KMS-11 (cell line): Measurements from ENCODE around the gene SND1.

Experiments
- H2AFZ ChIP-seq: fragments of 200-600 bp; sonication (generic); 2 replicates; pipeline ENCODE4 v1.6.1; 2016; ENCODE audit warnings: antibody characterized with exemption, mixed run types, low read depth
- H3K27ac ChIP-seq: fragments of 200-600 bp; sonication (generic); 2 replicates; pipeline ENCODE4 v1.6.1; 2016; ENCODE audit warnings: mild to moderate bottlenecking, mixed run types
- H3K27me3 ChIP-seq: fragments of 200-600 bp; sonication (generic); 2 replicates; pipeline ENCODE4 v1.6.1; 2017; ENCODE audit warnings: mild to moderate bottlenecking, low read depth, mixed run types, moderate library complexity; ENCODE audit not compliant: insufficient read depth
- H3K36me3 ChIP-seq: fragments of 200-600 bp; sonication (generic); 2 replicates; pipeline ENCODE4 v1.6.1; 2017; ENCODE audit warnings: mild to moderate bottlenecking, mixed run types; ENCODE audit not compliant: insufficient read depth
- H3K4me1 ChIP-seq: fragments of 200-600 bp; sonication (generic); 2 replicates; pipeline ENCODE4 v1.6.1; 2016; ENCODE audit warnings: mild to moderate bottlenecking, low read depth, mixed run types; ENCODE audit not compliant: poor library complexity, severe bottlenecking
- H3K4me2 ChIP-seq: fragments of 200-600 bp; sonication (generic); 2 replicates; pipeline ENCODE4 v1.7.0; 2016; ENCODE audit warnings: mild to moderate bottlenecking, mixed run types
- H3K4me3 ChIP-seq: fragments of 200-600 bp; sonication (generic); IDR thresholded peaks from 2 replicates; pipeline ENCODE4 v1.6.1; 2017; ENCODE audit warnings: low read depth, low read length, mixed read lengths; ENCODE audit not compliant: insufficient read depth
- H3K79me2 ChIP-seq: fragments of 200-600 bp; sonication (generic); 2 replicates; pipeline ENCODE4 v1.6.1; 2016; ENCODE audit warnings: low read depth, mixed run types; ENCODE audit not compliant: insufficient read depth
- H3K9ac ChIP-seq: fragments of 200-600 bp; sonication (generic); 2 replicates; pipeline ENCODE4 v1.6.1; 2016; ENCODE audit warnings: mild to moderate bottlenecking, mixed run types
- H4K20me1 ChIP-seq: fragments of 200-600 bp; sonication (generic); 2 replicates; pipeline ENCODE4 v1.6.1; 2016; ENCODE audit warnings: mild to moderate bottlenecking, mixed run types; ENCODE audit not compliant: insufficient read depth
- TF ChIP-seq, protein P1 (sequence below): fragments of 200-600 bp; sonication (generic); conservative IDR thresholded peaks from 2 replicates; pipeline ENCODE4 v1.6.1; 2017; ENCODE audit warnings: low read depth, mild to moderate bottlenecking, antibody characterized with exemption, low read length, moderate library complexity, mixed read lengths

SND1 gene

DNA sequence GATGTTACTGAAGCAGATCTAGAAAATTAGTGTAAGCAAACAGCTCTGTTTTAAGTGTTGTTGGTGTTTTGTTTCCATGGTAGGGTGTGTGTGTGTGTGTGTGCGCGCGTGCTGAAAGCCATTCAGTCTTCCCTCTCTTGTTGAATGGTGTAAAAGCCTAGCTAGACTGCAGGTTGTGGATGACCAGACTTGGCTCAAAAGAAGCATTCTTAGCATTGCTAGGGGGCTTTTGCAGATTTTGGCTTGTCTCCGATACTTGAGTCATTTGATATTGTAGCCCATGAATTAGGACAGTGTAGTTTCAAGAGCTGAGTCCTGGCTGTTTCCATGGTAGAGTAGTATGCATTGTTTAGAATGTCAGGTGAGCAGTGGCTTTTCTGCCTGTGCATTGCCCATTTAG, 99.1 kb downstream of the SND1 start:
- no peak overlapping the region for H3K27ac ChIP-seq
- H3K4me1 ChIP-seq, result peaks cover 13% of the 10 kb centered on the region
- no peak overlapping the region for H3K4me2 ChIP-seq
- H3K27me3 ChIP-seq, result no peaks in the 10 kb centered on the region
- H4K20me1 ChIP-seq, result peaks cover 26% of the 10 kb centered on the region
- TF ChIP-seq, protein P1, sequence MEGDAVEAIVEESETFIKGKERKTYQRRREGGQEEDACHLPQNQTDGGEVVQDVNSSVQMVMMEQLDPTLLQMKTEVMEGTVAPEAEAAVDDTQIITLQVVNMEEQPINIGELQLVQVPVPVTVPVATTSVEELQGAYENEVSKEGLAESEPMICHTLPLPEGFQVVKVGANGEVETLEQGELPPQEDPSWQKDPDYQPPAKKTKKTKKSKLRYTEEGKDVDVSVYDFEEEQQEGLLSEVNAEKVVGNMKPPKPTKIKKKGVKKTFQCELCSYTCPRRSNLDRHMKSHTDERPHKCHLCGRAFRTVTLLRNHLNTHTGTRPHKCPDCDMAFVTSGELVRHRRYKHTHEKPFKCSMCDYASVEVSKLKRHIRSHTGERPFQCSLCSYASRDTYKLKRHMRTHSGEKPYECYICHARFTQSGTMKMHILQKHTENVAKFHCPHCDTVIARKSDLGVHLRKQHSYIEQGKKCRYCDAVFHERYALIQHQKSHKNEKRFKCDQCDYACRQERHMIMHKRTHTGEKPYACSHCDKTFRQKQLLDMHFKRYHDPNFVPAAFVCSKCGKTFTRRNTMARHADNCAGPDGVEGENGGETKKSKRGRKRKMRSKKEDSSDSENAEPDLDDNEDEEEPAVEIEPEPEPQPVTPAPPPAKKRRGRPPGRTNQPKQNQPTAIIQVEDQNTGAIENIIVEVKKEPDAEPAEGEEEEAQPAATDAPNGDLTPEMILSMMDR, result no peak
- H2AFZ ChIP-seq, result no peak overlapping the region
- no peak overlapping the region for H3K9ac ChIP-seq
- peaks cover 91% of the 10 kb centered on the region for H3K79me2 ChIP-seq
- no peak overlapping the region for H3K4me3 ChIP-seq
- H3K36me3 ChIP-seq, result no peaks in the 10 kb centered on the region

DNA sequence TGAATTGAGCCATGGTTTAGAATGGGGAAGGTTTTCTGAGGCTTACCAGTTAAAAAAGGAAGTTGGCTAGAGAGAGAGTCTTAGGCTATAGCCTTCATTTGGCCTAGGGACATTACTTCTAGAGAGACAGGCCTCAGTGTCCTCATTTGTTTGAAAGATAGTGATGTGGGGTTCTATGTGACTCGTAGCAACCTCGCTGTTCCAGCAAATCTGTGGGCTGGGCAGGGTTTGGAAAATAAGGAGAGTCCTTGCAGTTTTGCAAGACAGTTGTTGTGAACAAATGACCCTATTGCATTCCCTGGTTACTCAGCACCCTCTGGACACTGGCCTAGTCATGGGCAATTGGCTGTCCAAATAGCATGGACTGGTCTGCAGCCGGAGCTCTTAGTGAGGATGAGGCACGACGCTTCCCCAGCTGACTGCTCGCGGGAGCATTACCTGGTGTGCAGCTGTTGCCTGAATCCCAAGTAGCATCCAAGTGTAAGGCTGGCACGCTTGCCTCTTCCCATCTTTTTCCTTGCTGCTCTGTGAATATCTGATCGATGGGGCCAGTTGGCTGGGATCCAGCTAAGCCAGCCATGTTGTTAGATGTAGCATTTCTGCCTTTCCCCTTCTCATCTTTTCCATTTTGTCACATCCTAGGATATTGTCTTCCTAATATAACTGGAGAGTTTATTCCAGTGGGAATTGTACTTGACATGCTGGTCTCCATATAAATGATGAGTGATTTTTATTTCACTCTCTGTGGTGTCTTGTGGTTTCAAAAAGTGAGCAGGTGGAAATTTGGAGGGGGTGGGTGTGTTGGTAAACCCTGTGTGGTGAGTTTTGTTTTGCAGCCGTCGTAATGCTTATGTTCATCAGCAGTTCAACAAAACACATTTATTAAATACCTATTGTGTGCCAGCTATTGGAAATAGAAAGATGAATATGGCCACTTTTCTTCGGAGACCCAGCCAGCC, 99.8 kb downstream of the SND1 start:
- no peak overlapping the region for H3K9ac ChIP-seq
- TF ChIP-seq, protein P1, result no peak
- H2AFZ ChIP-seq, result no peak overlapping the region
- no peak overlapping the region for H3K4me3 ChIP-seq
- H3K27me3 ChIP-seq, result no peaks in the 10 kb centered on the region
- H4K20me1 ChIP-seq, result peaks cover 23% of the 10 kb centered on the region
- H3K36me3 ChIP-seq, result no peaks in the 10 kb centered on the region
- H3K27ac ChIP-seq, result no peak overlapping the region
- no peak overlapping the region for H3K4me2 ChIP-seq
- H3K4me1 ChIP-seq, result peaks cover 13% of the 10 kb centered on the region
- H3K79me2 ChIP-seq, result peaks cover 89% of the 10 kb centered on the region

DNA sequence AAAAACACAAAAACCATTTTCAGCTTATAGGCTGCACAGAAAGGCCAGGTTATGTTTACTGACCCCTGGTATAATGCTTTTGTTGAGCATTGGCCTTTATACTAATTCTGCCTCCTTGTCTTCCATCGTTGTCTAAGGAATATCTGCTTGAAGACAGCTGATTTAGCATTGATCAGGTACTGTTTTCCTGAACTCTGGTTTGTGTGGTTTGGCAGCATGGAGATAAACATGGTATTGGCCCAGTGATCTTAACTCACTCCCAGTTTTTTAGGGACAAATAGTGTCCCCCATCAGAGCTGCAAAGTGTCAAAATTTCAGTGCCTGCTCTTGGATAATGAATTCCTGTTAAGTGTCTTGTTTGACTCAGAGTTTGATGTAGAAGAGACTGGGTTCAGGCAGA, 100.8 kb downstream of the SND1 start:
- Histone ChIP-seq H3K9ac (no peak overlapping the region), H3K27me3 (no peaks in the 10 kb centered on the region), H2AFZ (no peak overlapping the region), H3K27ac (no peak overlapping the region), H3K4me1 (peaks cover 13% of the 10 kb centered on the region), H3K4me3 (no peak overlapping the region), H3K36me3 (no peaks in the 10 kb centered on the region), H3K4me2 (no peak overlapping the region), H4K20me1 (peaks cover 17% of the 10 kb centered on the region), H3K79me2 (peaks cover 91% of the 10 kb centered on the region)
- TF ChIP-seq, protein P1, result no peak

DNA sequence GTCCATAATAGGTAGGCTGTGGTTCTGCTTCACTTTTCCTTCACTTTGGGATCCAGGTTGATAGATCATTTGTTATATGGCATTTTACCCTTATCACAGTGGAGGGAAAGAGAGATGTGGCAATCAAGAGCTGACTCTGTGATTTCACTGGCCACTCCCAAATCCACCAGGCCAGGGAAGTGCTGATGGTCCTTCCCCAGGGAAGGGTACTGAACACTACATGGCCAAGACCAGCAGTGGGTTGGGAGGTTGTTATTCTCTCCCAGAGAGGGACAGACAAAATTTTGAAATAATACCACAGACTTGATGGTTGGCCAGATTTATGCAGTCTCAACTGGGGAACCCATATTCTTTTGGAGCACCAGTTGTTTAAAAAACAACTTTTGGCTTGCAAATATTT, 102.5 kb downstream of the SND1 start:
- Histone ChIP-seq H3K36me3 (no peaks in the 10 kb centered on the region), H3K27ac (no peak overlapping the region), H4K20me1 (peaks cover 17% of the 10 kb centered on the region)

More for the DNA sequence above, 102.5 kb downstream of the SND1 start:
- no peaks in the 10 kb centered on the region for H3K27me3 ChIP-seq
- peaks cover 13% of the 10 kb centered on the region for H3K4me1 ChIP-seq
- H3K9ac ChIP-seq, result no peak overlapping the region
- TF ChIP-seq, protein P1, result no peak
- H2AFZ ChIP-seq, result no peak overlapping the region
- peaks cover 86% of the 10 kb centered on the region for H3K79me2 ChIP-seq
- no peak overlapping the region for H3K4me2 ChIP-seq
- no peak overlapping the region for H3K4me3 ChIP-seq
